Astrocyte (in vitro differentiated cells and primary cell): ENCODE results near the gene NKG7. TPM values are rescaled to one million over a fixed set of nuclear protein-coding genes. Genes with fewer than 3 reads are reported as not detected.

ENCODE experiments used
- DNase-seq: peaks from one replicate; pipeline ENCODE4 v3.0.0-alpha.2; 2010; ENCODE audit warnings: low read depth
- FAIRE-seq: peaks from 2 replicates; lab custom pipeline; 2011; peaks lifted over from hg19 to GRCh38; lab: Jason Lieb, UNC
- H2AFZ ChIP-seq: 2 replicates; pipeline ENCODE4 v1.6.0; 2012; ENCODE audit warnings: low read depth, low read length, inconsistent platforms
- H3K27ac ChIP-seq: 2 replicates; pipeline ENCODE4 v1.5.1; 2011; ENCODE audit warnings: low read depth, low read length, inconsistent platforms
- H3K27me3 ChIP-seq: 2 replicates; pipeline ENCODE4 v1.6.0; 2011; ENCODE audit warnings: low read length, inconsistent platforms; ENCODE audit not compliant: insufficient read depth
- H3K36me3 ChIP-seq: 2 replicates; pipeline ENCODE4 v1.5.1; 2011; ENCODE audit warnings: low read length, inconsistent platforms; ENCODE audit not compliant: insufficient read depth
- H3K4me1 ChIP-seq: 2 replicates; pipeline ENCODE4 v1.5.1; 2011; ENCODE audit warnings: low read length, inconsistent platforms; ENCODE audit not compliant: insufficient read depth
- H3K4me2 ChIP-seq: 2 replicates; pipeline ENCODE4 v1.6.0; 2012; ENCODE audit warnings: low read length, inconsistent platforms
- H3K4me3 ChIP-seq: 2 replicates; pipeline ENCODE4 v1.5.1; 2011; ENCODE audit warnings: low read depth, mild to moderate bottlenecking, low read length, inconsistent platforms; ENCODE audit not compliant: insufficient read depth
- H3K79me2 ChIP-seq: 2 replicates; pipeline ENCODE4 v1.6.0; 2012; ENCODE audit warnings: mild to moderate bottlenecking, low read length, inconsistent platforms; ENCODE audit not compliant: insufficient read depth
- H3K9ac ChIP-seq: 2 replicates; pipeline ENCODE4 v1.6.0; 2012; ENCODE audit warnings: mild to moderate bottlenecking, low read length, inconsistent platforms
- H3K9me3 ChIP-seq: 2 replicates; pipeline ENCODE4 v1.5.1; 2012; ENCODE audit warnings: low read depth, mild to moderate bottlenecking, low read length, inconsistent platforms; ENCODE audit not compliant: insufficient read depth
- H4K20me1 ChIP-seq: 2 replicates; pipeline ENCODE4 v1.6.0; 2012; ENCODE audit warnings: low read length, inconsistent platforms; ENCODE audit not compliant: insufficient read depth
- H3K27ac Mint-ChIP-seq: one replicate; pipeline ENCODE4 v1.8.0; 2021; ENCODE audit warnings: mild to moderate bottlenecking, mixed read lengths; ENCODE audit not compliant: unreplicated experiment
- H3K27me3 Mint-ChIP-seq: one replicate; pipeline ENCODE4 v1.8.0; 2021; ENCODE audit warnings: low read depth, mixed read lengths; ENCODE audit not compliant: unreplicated experiment
- H3K36me3 Mint-ChIP-seq: one replicate; pipeline ENCODE4 v1.8.0; 2021; ENCODE audit warnings: low read depth, mixed read lengths; ENCODE audit not compliant: unreplicated experiment
- H3K4me1 Mint-ChIP-seq: one replicate; pipeline ENCODE4 v1.8.0; 2021; ENCODE audit warnings: low read depth, mixed read lengths; ENCODE audit not compliant: unreplicated experiment
- H3K4me3 Mint-ChIP-seq: one replicate; pipeline ENCODE4 v1.8.0; 2021; ENCODE audit warnings: mild to moderate bottlenecking, moderate library complexity, mixed read lengths; ENCODE audit not compliant: unreplicated experiment
- H3K9me3 Mint-ChIP-seq: one replicate; pipeline ENCODE4 v1.8.0; 2021; ENCODE audit warnings: mild to moderate bottlenecking, mixed read lengths; ENCODE audit not compliant: unreplicated experiment
- EZH2 ChIP-seq: IDR thresholded peaks from 2 replicates; pipeline ENCODE4 v1.6.1; 2012; ENCODE audit warnings: mild to moderate bottlenecking, low read length, inconsistent platforms; ENCODE audit not compliant: insufficient read depth
- total RNA-seq: library from RNA; stranded (reverse); gene quantifications from 2 replicates; pipeline ENCODE4 v1.2.1, GENCODE V29; 2021
- TF ChIP-seq, protein P1 (sequence below): IDR thresholded peaks from 2 replicates; pipeline ENCODE4 v1.5.1; 2011; ENCODE audit warnings: low read depth, mild to moderate bottlenecking, inconsistent platforms, low read length, moderate library complexity; ENCODE audit not compliant: insufficient read depth

The NKG7 gene
- total RNA-seq, 1 donor from 2014 or later, result not detected

DNA sequence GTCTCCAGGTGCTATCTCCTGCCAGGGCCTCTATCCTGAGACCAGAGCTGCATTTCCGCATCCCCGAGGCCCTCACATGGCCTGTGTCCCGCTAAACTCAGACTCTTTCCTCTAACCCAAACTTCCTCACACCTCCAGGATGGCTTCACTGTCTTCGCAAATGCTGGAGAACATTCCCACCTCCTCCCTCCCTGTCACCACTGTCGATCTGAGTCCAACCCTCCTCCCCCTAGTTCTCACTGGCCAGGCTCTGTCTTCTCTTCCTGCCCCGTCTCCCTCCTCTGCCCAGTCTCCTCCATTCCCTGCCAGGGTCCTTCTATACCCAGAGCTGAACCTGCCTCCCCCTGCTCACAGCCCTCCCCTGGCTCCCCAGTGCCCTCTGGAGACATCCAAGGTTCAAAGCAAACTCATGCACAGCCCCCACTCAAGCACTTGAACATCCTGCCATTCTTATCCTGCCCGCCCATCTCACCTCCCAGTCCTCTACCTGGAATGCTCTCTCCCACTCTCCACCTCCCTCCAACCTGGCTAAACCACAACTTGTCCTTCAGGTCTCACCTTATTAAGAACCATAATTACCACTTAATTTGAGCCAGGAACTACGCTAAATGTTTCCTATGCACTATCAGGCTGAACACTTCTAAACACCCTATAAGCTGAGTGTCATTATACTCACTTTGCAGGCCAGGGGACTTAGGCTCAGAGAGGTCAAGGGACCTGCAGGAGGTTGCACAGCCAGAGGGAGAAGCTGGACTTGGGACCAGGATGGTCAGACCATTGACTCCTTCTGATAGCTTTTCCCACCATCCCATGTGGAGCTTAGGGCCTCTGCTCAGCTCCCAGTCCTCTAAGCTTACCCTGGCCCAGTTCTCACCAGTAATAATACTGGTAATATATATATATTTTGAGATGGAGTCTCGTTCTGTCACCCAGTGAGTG, 29.6 kb downstream of the NKG7 start:
- no peak for FAIRE-seq
- Histone ChIP-seq H3K4me1 (peaks cover 3% of the 10 kb centered on the region), H3K9me3 (no peaks in the 10 kb centered on the region), H4K20me1 (no peaks in the 10 kb centered on the region), H3K4me2 (no peak overlapping the region), H2AFZ (no peak overlapping the region), H3K9ac (no peak overlapping the region), H3K36me3 (no peaks in the 10 kb centered on the region), H3K4me3 (no peak overlapping the region), H3K79me2 (no peaks in the 10 kb centered on the region), H3K27me3 (no peaks in the 10 kb centered on the region), H3K27ac (no peak overlapping the region)
- no peaks in the 10 kb centered on the region for H3K9me3 Mint-ChIP-seq
- peaks cover 15% of the 10 kb centered on the region for H3K36me3 Mint-ChIP-seq
- peaks cover 17% of the 10 kb centered on the region for H3K27me3 Mint-ChIP-seq
- TF ChIP-seq, protein P1, sequence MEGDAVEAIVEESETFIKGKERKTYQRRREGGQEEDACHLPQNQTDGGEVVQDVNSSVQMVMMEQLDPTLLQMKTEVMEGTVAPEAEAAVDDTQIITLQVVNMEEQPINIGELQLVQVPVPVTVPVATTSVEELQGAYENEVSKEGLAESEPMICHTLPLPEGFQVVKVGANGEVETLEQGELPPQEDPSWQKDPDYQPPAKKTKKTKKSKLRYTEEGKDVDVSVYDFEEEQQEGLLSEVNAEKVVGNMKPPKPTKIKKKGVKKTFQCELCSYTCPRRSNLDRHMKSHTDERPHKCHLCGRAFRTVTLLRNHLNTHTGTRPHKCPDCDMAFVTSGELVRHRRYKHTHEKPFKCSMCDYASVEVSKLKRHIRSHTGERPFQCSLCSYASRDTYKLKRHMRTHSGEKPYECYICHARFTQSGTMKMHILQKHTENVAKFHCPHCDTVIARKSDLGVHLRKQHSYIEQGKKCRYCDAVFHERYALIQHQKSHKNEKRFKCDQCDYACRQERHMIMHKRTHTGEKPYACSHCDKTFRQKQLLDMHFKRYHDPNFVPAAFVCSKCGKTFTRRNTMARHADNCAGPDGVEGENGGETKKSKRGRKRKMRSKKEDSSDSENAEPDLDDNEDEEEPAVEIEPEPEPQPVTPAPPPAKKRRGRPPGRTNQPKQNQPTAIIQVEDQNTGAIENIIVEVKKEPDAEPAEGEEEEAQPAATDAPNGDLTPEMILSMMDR, result no peak
- TF ChIP-seq EZH2, result no peak
- H3K27ac Mint-ChIP-seq, result no peak overlapping the region
- no peak overlapping the region for H3K4me3 Mint-ChIP-seq
- H3K4me1 Mint-ChIP-seq, result no peaks in the 10 kb centered on the region
- DNase-seq, result no peak

DNA sequence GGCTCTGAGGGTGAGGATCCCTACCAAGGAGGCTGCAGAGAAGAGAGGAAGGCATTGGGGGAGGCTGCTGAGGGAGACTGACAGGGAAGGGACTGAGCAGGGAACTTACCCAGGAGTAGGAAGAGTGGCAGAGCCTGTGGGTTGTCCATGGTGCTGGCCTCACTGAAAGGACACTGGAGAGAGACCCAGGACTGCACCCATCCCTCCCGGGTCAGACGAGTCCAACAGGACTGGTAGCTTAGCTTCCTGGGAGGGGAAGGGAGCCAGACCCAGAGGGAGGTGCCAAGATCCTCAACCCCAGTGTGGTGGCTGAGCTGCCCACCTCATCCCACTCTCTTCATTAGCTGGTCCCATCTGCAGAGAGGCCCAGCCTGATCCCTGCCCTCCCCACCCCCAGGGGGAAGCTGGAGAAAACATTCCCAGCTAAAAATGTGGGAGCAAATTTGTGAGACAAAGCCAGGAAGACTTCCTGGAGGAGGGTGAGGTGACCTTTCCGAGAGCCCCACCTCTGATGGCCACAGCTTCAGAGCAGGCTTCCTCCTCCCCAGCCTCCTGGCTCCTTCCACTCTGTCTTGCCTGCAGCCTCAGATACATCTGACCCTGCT, 30.4 kb downstream of the NKG7 start, which contains the start of gene VSIG10L:
Gene VSIG10L, minus strand, starts transcription at position 164 of the 605 bp plus-strand sequence. Its CDS starts 15 bp downstream, at position 149.
- H3K4me3 Mint-ChIP-seq, result peak within 1 kb of the TSS; percentile 74
- DNase-seq, result no peak
- no peak within 1 kb of the TSS for H3K27ac ChIP-seq

More for the DNA sequence above, 30.4 kb downstream of the NKG7 start, which contains the start of gene VSIG10L:
- Histone ChIP-seq H3K4me2 (no peak within 1 kb of the TSS), H3K4me3 (no peak within 1 kb of the TSS), H3K36me3 (no peaks in the 10 kb centered on the region), H3K4me1 (peaks cover 3% of the 10 kb centered on the region), H3K9ac (no peak within 1 kb of the TSS), H3K79me2 (no peaks in the 10 kb centered on the region), H2AFZ (no peak within 1 kb of the TSS), H3K27me3 (no peaks in the 10 kb centered on the region), H4K20me1 (no peaks in the 10 kb centered on the region), H3K9me3 (no peaks in the 10 kb centered on the region)
- no peak for TF ChIP-seq EZH2
- TF ChIP-seq, protein P1, result no peak
- Mint-ChIP-seq H3K27me3 (peaks cover 17% of the 10 kb centered on the region), H3K9me3 (no peaks in the 10 kb centered on the region), H3K4me1 (no peaks in the 10 kb centered on the region), H3K36me3 (peaks cover 10% of the 10 kb centered on the region), H3K27ac (no peak within 1 kb of the TSS)
- FAIRE-seq, result no peak
